GM18907 (cell line): ENCODE results near the gene PSD2.

Experiments
- ATAC-seq: cut with Tn5 transposase; IDR thresholded peaks from one replicate; pipeline ENCODE4 v1.9.1; 2021; ENCODE audit warnings: mild to moderate bottlenecking, moderate library complexity; ENCODE audit not compliant: unreplicated experiment

PSD2 gene

DNA sequence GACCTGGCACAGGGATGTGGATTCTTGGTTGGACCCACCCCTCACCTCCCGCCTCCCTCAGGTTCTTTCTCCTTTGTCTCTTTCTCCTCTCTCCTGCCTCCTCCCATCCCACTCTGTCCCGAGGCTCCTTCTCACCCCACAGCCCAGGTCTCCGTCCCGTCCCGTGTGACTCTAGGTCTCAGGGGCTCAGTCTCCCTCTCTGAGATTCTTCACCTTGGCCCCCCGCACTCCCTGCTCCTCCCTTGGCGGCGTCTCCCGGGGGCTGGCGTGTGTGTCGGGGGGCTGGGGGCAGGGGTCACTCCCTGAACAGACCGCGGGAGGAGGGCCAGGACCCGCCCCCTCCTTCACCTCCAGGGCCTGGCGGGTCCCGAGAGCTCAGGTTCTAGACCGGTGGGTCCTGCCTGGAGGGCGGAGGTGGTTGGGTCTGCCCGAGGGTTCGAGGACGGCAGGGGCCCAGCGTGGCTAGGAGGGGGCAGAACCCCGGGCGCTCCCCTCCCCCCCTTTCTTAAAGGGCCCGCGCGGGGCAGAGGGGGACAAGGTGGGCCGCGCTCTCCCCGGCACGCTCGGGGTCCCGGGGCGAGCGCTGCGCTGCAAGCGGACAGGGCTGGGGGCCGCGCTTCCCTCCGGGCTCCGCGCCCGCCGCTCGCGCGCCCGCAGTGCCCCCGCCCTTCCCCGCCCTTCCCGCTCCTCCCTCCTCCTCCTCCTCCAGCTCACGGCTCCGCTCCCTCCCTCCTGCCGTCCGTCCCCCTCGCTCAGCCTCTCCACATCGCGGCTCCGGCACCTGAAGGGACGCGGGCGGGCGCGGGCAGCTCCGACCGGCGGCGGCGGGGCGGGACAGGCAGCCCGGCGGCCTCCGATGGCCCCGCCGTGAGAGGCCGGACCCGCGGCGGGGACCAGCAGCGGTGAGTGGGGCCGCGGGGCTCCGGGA lies at the start of gene PSD2:
PSD2 (plus strand) TSS at position 735 of the 928 bp plus-strand sequence. CDS start 13,633 bp downstream, outside the sequence.
- no peak for ATAC-seq

GRCh38 chr5:139746691-139747582 lies 48.7 kb upstream of the PSD2 start:
- ATAC-seq = peak; percentile 54

DNA sequence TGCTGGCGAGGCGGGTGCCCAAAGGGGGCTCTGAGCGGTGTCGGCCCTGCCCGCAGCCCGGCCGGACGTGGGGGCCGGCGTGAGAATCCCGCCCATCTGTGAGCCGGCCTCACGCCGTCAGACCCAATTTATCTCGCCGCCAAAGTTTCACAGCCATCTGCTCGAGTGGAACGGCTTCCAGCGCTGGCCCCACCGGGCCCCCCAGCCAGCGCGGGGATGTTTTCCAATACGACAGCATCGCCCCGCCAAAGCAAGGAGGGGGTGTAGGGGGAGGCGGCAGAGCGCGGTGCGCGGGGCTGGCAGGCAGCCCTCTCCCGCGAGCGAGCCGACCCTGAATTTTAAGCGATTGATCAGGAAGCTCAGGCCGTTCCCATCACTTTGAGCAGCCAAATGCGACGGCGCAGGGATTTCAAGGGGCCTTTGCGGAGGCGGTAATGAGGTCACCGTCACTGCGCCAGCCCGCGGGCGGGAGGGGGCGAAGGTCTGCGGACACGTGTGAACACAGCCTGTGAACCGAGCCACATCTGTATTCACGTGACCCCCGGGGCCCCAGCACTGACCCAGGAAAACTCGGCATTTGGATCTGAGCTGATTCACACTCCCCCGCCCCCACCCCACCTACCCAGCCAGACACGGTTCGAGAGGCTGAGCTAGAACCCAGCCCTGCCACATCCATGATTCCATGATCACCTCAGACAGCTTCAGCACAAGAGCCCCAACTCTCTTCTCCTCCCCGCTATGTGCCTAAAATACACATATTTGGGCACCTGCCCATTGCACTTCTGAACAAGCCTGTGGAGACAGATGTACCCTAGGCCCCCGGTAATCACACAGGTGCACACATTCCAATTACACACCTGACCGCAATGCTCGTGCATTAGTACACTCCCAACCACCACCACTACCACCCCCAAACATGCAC lies 47.8 kb upstream of the PSD2 start:
- peak; percentile 22 for ATAC-seq

- ATAC-seq = no peak
Observed at GRCh38 chr5:139748505-139748826, 47.1 kb upstream of the PSD2 start.

GRCh38 chr5:139749242-139749641 lies 46.4 kb upstream of the PSD2 start:
- no peak for ATAC-seq

DNA sequence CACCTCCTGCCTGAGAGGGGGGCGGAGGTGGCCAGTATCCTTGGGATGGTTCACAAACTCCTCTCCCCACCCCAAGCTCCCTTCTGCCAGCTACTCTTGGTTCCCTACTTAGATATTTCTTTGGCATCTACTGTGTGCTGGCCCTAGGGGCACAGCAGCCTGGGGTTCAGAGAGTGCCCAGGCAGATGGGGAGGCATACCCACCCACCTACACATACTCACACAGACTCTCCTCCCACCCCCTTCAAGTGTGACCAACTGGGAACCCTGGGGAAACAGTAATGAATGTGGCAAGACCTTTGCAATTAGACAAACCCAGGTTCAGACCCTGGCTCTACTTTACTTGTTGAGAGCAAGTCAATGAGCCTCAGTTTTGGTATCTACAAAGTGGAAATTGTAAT lies 44.4 kb upstream of the PSD2 start:
- no peak for ATAC-seq

DNA sequence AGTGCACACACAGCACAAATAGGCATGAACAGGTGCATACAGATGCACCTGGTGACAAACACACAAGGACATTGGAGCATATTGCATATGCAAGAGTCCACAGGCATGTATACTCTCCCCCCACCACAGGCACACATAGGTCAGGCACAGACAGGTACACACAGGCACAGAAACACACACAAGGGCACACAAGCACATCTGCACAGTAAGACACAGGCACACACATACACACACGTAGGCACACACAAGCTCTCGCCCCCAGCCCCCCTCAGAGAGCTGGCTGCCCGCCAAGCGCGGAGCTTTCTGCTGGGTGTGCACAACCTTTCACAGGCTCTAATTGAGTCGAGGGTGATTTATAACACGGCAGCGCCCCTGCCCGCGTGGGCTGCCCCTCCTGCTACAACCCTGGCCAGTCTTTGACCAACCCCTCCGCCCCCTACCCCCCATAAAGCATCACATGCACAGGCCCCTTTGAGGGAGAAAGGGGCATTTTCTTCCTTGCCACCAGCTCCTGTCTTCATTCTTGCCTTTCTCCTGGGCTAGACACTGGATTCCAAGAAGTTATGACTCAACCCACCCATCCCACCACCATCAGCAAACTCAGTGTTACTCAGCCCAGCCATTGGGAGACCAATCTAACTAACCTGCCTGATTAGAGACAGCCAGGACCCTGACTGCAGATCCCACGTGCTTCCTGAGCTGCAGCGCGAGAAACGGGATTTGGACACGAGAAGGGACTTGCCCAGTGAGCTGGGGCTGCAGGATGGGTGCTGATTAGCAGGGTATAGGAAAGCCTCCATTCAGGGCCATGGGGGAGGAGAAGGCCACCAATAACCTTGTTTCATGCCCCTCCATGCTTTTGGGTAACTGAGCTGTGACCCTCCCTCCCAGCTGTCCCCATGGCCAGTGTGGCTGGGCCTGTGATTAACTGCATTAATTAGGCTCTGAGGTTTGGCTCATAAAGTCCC lies 42.8 kb upstream of the PSD2 start:
- ATAC-seq = no peak

- ATAC-seq = no peak
Observed at GRCh38 chr5:139755892-139756671, 39.5 kb upstream of the PSD2 start.

- ATAC-seq = no peak
Observed at GRCh38 chr5:139756971-139757370, 38.6 kb upstream of the PSD2 start.

- ATAC-seq = no peak
Observed at GRCh38 chr5:139757727-139758509, 37.7 kb upstream of the PSD2 start.

GRCh38 chr5:139758510-139759075 lies 37.0 kb upstream of the PSD2 start:
- ATAC-seq = no peak

DNA sequence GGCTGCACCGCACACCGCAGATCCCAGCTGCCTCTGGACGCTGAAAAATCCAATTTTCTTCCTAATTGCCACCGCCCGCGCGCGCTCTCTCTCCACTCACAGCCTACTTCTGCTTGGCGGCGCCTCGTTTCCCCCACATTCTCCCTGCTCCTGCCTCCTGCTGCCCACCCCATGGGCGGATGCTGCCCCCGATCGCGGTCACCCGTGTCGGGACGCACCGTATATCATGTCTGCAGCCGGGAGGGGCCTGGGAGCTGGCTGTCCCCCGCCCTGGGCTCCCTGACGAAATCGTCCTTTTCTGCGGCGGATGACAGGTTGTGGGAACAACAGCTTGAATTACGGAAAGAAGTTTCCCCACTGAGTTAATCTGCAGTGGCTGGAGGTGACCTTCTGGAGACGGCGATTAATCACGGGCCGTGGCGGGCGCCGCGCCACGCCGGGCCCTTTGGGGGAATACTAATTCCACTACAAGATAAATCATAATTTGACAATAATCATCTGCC lies 36.3 kb upstream of the PSD2 start:
- ATAC-seq = no peak

GRCh38 chr5:139760066-139761056 lies 35.2 kb upstream of the PSD2 start:
- ATAC-seq = no peak

GRCh38 chr5:139761057-139761450 lies 34.6 kb upstream of the PSD2 start:
- no peak for ATAC-seq

DNA sequence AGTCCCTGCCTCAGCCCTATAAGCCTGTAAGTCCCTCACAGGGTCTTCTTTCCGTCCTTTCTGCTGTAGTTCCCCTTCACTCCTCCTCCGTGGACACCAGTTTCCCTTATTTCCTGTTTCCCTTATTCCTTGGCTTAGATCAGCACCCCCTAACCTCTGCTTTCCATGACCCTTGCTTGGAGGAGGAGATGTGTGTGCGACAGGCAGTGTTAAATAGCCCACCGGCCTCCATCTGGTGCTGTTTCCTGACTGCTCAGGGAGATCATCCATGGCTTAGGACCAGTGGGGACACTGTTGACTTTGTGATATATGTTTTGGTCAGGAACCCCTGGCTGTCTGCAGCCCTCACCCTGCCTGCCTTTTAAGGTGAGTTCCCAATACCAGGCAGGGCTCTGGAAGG lies 34.1 kb upstream of the PSD2 start:
- no peak for ATAC-seq

DNA sequence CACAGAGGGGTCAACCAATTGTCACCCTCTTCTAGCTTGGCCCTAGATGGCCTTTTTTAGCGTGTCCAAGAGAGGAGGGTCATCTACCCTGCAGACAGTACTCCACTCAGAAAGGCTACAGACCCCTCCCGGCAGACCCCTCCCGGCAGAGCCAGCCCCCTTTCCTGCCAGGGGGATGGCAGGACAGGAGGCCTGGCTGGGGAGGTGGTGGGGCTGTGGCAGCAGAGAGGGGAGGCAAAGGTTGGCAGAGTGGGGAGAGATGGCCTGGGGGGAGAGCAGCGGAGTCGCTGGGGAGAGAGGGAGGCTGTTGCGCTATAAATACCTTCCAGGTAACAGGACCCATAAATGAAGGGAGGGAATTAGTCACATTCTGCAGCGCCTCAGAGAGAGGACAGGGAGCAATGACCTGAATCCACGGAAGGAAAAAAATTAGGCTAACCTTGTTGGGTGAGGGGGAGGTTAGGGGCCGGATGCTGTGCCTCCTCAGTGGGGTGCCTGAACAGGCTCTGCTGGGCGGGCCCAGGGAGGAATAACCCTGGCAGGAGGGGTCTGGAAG lies 32.9 kb upstream of the PSD2 start:
- no peak for ATAC-seq
